ENCODE results near the gene HOXB6.

The HOXB6 gene

DNA sequence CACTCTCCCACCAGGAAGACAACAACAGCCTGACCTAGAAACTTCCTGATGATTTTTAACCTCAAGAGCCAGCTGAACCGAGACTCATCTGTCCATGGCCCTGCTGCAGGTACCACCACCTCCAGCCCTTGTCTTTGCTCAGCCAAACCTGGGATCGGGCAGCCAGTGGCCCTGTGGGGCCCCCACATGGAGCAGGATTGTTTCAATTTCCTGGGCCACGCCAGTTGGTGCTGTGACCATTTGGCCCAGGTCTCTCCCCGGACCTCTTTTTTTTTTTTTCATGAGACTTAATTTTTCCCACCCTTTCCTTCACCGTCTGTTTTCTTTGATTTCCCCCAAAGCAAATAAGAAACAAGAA lies 51.6 kb downstream of the HOXB6 start:
- no peak overlapping the region for H3K27ac ChIP-seq
- TF ChIP-seq ZFX (IDR thresholded peaks at IDR 0.05; ENCODE audit: borderline replicate concordance) (no peak), CTCF (IDR thresholded peaks at IDR 0.05) (no peak)

DNA sequence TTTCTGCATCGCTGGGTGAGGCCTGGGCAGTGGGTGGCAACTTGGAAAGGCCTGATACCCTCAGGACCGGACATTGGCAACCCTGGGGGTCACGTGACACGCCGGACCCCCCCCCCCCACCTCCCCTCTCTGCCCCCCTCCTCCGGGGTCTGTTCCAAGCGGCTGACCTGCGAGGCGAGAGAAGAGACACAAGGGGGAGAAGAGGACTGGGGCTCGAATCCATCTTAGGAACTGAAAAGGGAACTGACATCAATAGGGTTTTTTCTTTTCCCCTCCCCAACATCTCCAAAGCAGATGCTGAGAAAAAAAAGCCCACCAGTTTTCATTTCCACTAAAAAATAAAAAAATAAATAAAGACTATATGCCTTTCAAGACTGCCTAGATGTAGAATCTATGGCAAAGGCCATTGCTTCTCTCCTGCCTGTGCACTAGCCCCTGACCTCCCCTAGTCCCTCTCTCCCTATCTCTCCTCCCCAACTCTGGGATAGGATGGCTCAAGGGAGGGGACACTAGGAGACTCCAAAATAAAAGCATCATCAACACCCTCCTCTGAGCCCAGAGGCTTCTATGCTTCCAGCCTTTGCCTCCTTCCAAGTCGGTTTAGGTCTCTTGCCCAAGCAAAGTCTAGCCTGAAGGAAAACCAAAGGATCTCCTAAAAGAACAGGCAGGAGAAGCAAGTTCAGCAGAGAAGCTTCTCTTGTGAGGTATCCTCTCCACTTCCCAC lies 52.2 kb downstream of the HOXB6 start:
- no peak overlapping the region for H3K27ac ChIP-seq

GRCh38 chr17:48551596-48552465 lies 53.0 kb downstream of the HOXB6 start:
- TF ChIP-seq CTCF (IDR thresholded peaks at IDR 0.05) (no peak), ZFX (IDR thresholded peaks at IDR 0.05; ENCODE audit: borderline replicate concordance) (no peak)
- no peak overlapping the region for H3K27ac ChIP-seq

More for the DNA sequence above, 52.2 kb downstream of the HOXB6 start:
- no peak for TF ChIP-seq CTCF (IDR thresholded peaks at IDR 0.05)
- no peak for TF ChIP-seq ZFX (IDR thresholded peaks at IDR 0.05; ENCODE audit: borderline replicate concordance)

GRCh38 chr17:48551214-48551555 lies 53.6 kb downstream of the HOXB6 start:
- H3K27ac ChIP-seq: no peak overlapping the region
- TF ChIP-seq CTCF (IDR thresholded peaks at IDR 0.05) (no peak), ZFX (IDR thresholded peaks at IDR 0.05; ENCODE audit: borderline replicate concordance) (no peak)

GRCh38 chr17:48550502-48551213 lies 54.1 kb downstream of the HOXB6 start:
- H3K27ac ChIP-seq: no peak overlapping the region
- TF ChIP-seq ZFX (IDR thresholded peaks at IDR 0.05; ENCODE audit: borderline replicate concordance) (no peak), CTCF (IDR thresholded peaks at IDR 0.05) (no peak)

GRCh38 chr17:48549914-48550501 lies 54.8 kb downstream of the HOXB6 start:
- no peak overlapping the region for H3K27ac ChIP-seq
- TF ChIP-seq ZFX (IDR thresholded peaks at IDR 0.05; ENCODE audit: borderline replicate concordance): no peak
- TF ChIP-seq CTCF (IDR thresholded peaks at IDR 0.05): no peak

Data from 22Rv1 (cell line).